ENCODE data around the gene HOXB6. TPM values are rescaled to one million over a fixed set of nuclear protein-coding genes. Genes with fewer than 3 reads are reported as not detected.

Gene HOXB6
- total and polyA plus RNA-seq, 4 donors: 0.17 to 1.1 (median 0.46) TPM

- H3K36me3 ChIP-seq (ENCODE audit: control insufficient read depth in 4 of 4, insufficient read depth in 3 of 4, low read depth in 1 of 4, low read length in 3 of 4): no peaks in the 10 kb centered on the region
- H3K4me3 ChIP-seq (ENCODE audit: low read depth in 1 of 3, low read length in 3 of 3): no peak overlapping the region
- no peak overlapping the region for H3K27ac ChIP-seq (ENCODE audit: low read depth in 1 of 2, low read length in 2 of 2)
- no peak overlapping the region for H3K9ac ChIP-seq (ENCODE audit: low read depth in 1 of 2, low read length in 2 of 2)
- TF ChIP-seq SP1 (IDR thresholded peaks at IDR 0.05) (no peak), JUND (IDR thresholded peaks at IDR 0.05) (no peak), FOXA2 (IDR thresholded peaks at IDR 0.05) (no peak), YY1 (IDR thresholded peaks at IDR 0.05) (no peak), HNF4G (IDR thresholded peaks at IDR 0.05) (no peak), GABPA (IDR thresholded peaks at IDR 0.05 in 1 of 2, conservative IDR thresholded peaks at IDR 0.05 in 1 of 2) (no peak), RXRA (IDR thresholded peaks at IDR 0.05) (no peak), HNF4A (conservative IDR thresholded peaks at IDR 0.05) (no peak)
- TF ChIP-seq, protein P1, sequence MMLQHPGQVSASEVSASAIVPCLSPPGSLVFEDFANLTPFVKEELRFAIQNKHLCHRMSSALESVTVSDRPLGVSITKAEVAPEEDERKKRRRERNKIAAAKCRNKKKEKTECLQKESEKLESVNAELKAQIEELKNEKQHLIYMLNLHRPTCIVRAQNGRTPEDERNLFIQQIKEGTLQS (IDR thresholded peaks at IDR 0.05): no peak
- TF ChIP-seq, protein P2, sequence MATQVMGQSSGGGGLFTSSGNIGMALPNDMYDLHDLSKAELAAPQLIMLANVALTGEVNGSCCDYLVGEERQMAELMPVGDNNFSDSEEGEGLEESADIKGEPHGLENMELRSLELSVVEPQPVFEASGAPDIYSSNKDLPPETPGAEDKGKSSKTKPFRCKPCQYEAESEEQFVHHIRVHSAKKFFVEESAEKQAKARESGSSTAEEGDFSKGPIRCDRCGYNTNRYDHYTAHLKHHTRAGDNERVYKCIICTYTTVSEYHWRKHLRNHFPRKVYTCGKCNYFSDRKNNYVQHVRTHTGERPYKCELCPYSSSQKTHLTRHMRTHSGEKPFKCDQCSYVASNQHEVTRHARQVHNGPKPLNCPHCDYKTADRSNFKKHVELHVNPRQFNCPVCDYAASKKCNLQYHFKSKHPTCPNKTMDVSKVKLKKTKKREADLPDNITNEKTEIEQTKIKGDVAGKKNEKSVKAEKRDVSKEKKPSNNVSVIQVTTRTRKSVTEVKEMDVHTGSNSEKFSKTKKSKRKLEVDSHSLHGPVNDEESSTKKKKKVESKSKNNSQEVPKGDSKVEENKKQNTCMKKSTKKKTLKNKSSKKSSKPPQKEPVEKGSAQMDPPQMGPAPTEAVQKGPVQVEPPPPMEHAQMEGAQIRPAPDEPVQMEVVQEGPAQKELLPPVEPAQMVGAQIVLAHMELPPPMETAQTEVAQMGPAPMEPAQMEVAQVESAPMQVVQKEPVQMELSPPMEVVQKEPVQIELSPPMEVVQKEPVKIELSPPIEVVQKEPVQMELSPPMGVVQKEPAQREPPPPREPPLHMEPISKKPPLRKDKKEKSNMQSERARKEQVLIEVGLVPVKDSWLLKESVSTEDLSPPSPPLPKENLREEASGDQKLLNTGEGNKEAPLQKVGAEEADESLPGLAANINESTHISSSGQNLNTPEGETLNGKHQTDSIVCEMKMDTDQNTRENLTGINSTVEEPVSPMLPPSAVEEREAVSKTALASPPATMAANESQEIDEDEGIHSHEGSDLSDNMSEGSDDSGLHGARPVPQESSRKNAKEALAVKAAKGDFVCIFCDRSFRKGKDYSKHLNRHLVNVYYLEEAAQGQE (IDR thresholded peaks at IDR 0.05): no peak
- TF ChIP-seq, protein P3, sequence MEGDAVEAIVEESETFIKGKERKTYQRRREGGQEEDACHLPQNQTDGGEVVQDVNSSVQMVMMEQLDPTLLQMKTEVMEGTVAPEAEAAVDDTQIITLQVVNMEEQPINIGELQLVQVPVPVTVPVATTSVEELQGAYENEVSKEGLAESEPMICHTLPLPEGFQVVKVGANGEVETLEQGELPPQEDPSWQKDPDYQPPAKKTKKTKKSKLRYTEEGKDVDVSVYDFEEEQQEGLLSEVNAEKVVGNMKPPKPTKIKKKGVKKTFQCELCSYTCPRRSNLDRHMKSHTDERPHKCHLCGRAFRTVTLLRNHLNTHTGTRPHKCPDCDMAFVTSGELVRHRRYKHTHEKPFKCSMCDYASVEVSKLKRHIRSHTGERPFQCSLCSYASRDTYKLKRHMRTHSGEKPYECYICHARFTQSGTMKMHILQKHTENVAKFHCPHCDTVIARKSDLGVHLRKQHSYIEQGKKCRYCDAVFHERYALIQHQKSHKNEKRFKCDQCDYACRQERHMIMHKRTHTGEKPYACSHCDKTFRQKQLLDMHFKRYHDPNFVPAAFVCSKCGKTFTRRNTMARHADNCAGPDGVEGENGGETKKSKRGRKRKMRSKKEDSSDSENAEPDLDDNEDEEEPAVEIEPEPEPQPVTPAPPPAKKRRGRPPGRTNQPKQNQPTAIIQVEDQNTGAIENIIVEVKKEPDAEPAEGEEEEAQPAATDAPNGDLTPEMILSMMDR (IDR thresholded peaks at IDR 0.05; ENCODE audit: low read depth, low read length, missing input control): no peak
- H3K4me1 ChIP-seq (ENCODE audit: control insufficient read depth in 4 of 4, insufficient read depth in 4 of 4, low read length in 3 of 4): peaks cover 0 to 20% (median 4%) of the 10 kb centered on the region in 4 donors
- 16% methylated on average over 35 of the region's 35 CpGs for WGBS
- no peak for DNase-seq (ENCODE audit: low spot score)
- no peaks in the 10 kb centered on the region for H3K9me3 ChIP-seq (ENCODE audit: control insufficient read depth in 4 of 4, low read length in 3 of 4)
- peaks cover 0 to 46% (median 18%) of the 10 kb centered on the region in 4 donors for H3K27me3 ChIP-seq (ENCODE audit: control insufficient read depth in 4 of 4, insufficient read depth in 4 of 4, low read length in 3 of 4)
These were observed 3.0 kb downstream of the HOXB6 start for GRCh38 chr17:48601539-48602425.

DNA sequence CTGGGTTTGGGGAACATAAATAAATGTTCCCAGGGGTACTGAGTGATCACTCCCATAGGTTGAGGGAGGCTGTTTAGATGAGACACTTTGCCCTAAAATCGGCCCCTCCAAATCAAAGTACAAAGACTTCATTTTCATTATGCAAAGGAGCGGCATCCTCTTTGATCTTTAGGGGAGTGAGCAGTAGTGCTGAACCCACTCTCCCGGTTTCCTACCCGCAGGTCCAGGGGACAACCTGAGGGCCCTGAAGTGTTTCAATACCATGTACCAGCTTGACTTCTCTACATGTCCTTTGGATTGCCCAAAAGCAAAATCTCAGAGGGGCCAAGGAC is 3.6 kb downstream of the HOXB6 start:
- no peaks in the 10 kb centered on the region for H3K36me3 ChIP-seq (ENCODE audit: control insufficient read depth in 4 of 4, insufficient read depth in 3 of 4, low read depth in 1 of 4, low read length in 3 of 4)
- no peak overlapping the region for H3K4me3 ChIP-seq (ENCODE audit: low read depth in 1 of 3, low read length in 3 of 3)
- TF ChIP-seq ZBTB33 (IDR thresholded peaks at IDR 0.05): no peak
- 30% methylated on average over 4 of the region's 4 CpGs for WGBS
- peaks cover 0 to 46% (median 16%) of the 10 kb centered on the region in 4 donors for H3K27me3 ChIP-seq (ENCODE audit: control insufficient read depth in 4 of 4, insufficient read depth in 4 of 4, low read length in 3 of 4)
- no peak for DNase-seq (ENCODE audit: low spot score)
- no peaks in the 10 kb centered on the region for H3K9me3 ChIP-seq (ENCODE audit: control insufficient read depth in 4 of 4, low read length in 3 of 4)
- H3K4me1 ChIP-seq (ENCODE audit: control insufficient read depth in 4 of 4, insufficient read depth in 4 of 4, low read length in 3 of 4): peaks cover 0 to 22% (median 4%) of the 10 kb centered on the region in 4 donors
- H3K27ac ChIP-seq (ENCODE audit: low read depth in 1 of 2, low read length in 2 of 2): no peak overlapping the region
- no peak overlapping the region for H3K9ac ChIP-seq (ENCODE audit: low read depth in 1 of 2, low read length in 2 of 2)
